Suppressor macrophage treated with lipopolysaccharide for 1 hour (primary cell): ENCODE results near the gene PAGE2.
"Not testable (repeated sequence)": the region's sequence is repeated elsewhere in the genome, so short reads cannot be mapped to it uniquely, and the experiment has no call there.

Source experiments
- DNase-seq, 3 donors: peaks; one replicate each; pipeline ENCODE4 v3.0.0-alpha.2; 2020 to 2022

Gene PAGE2

DNA sequence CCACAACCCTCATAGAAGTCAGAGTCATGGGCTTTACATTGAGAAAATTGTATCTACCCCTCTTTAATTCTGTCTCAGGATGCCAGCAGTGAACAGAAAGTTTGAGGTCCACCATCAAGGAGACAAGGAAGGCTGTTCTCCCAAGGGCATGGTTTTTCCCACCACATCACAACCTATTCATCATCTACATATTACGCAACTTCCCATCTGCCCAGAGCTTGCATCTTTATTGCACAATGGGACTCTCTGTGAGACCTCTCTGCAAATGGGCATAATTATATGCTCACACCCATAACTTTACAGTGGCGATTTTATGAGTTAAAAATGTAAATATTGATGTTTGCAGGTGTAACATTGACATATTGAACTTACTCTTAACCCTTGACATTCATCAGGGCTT, 38.9 kb downstream of the PAGE2 start:
- DNase-seq, result peak; percentile 28 to 57 (median 52)

DNA sequence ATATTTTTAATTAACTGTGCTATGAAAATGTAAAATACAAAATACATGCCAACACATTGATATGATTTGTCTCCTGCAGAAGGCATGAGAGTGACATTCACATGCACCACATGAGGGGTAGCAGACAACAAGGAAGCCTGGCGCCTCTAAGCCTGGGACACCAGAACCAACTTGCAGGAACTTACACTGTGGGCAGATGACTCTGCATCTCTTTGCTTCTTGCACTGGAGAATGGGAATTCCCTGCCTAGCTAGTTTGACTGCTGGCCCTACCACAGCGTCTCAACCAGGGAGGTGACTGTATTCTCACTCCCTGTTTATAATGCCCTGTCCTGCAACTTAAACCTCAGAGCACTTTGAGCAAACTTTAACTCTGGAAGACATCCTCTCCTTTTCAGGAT, 40.5 kb downstream of the PAGE2 start:
- peak; percentile 19 to 26 (median 25) for DNase-seq

DNA sequence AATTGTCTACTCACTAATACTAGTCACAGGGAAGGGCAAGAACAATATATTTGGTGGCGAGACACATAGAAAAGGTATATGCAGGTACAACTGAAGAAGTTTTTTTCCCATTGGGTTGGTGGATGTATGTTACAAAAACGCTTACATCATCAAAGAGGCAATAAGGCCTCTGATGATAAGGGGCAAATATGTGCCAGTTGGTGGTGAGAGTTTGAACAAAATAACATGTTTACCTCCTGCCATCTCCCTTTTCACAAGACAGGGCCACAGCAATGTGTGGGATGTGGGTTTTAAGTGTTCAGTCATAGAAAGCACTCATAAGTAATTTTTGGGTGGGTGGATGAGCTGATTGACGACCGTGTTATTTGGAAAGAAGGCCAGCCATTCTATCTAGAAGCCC, 41.7 kb downstream of the PAGE2 start:
- no peak for DNase-seq

DNA sequence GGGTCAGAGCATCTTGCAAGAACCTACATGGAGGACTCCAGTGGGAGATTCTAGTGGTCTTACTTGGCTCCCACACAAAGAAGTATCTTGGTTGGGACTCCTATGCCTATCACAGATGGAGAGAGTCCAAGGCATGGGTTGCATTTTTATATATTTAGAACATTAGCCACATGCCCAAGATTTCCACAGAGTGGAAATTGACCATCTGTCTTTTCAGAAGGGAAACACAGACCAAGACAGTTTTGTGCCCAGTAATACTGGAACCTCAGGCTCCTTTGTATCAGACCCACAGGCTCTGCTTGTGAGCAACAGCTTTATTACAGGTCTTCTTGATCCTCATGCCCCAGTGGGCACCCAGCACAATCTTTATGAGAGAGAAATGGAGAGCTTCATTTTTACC, 43.6 kb downstream of the PAGE2 start:
- no peak for DNase-seq

DNA sequence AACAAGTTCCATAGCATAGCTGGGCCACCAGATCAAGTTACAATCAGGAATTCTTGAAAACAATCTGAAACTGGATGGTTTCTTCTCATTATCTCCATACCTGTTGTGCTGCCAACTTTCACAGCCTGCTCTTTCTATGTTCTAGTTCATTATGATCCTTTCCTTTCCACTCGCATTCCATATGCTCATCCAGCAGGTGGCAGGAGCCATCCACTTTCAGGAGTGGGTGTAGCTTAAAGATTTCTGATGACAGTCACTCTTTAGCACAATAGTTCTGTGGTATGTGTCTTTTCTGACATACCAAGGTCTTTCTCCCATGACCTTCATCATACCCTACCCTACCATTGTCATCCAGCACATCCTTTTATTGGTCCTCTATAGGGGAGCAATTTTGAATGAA, 46.4 kb downstream of the PAGE2 start:
- DNase-seq, result peak; percentile 15 to 39 (median 38)

DNA sequence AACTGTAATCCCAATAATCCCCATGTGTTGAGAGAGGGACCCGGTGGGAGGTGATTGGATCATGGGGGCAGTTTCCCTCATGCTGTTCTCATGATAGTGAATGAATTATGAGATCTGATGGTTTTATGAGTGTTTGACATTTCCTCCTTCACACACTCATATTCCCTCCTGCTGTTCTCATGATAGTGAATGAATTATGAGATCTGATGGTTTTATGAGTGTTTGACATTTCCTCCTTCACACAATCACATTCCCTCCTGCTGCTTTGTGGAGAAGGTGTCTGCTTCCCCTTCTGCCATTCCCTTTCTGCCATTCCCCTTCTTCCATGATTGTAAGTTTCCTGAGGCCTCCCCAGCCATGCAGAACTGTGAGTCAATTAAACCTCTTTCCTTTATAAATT, 52.0 kb downstream of the PAGE2 start:
- not testable (repeated sequence) for DNase-seq
